Measurements from ENCODE around the gene GPNMB.
"Not testable (repeated sequence)": the region's sequence is repeated elsewhere in the genome, so short reads cannot be mapped to it uniquely, and the experiment has no call there.

Gene GPNMB

GRCh38 chr7:23246555-23246954, at the start of gene GPNMB:
Gene GPNMB, plus strand, starts transcription at chr7:23246775. Its CDS starts 83 bp downstream, at chr7:23246858.
- in situ Hi-C loops (cut with MboI; ENCODE audit: low sequenced_read_pairs) = no loop called here

GRCh38 chr7:23197745-23198144, 48.8 kb upstream of the GPNMB start:
- in situ Hi-C loops (cut with MboI; ENCODE audit: low sequenced_read_pairs) = not testable (repeated sequence)

GRCh38 chr7:23200331-23200730, 46.2 kb upstream of the GPNMB start:
- in situ Hi-C loops (cut with MboI; ENCODE audit: low sequenced_read_pairs) = no loop called here

GRCh38 chr7:23204241-23204640, 42.3 kb upstream of the GPNMB start:
- in situ Hi-C loops (cut with MboI; ENCODE audit: low sequenced_read_pairs) = no loop called here

- in situ Hi-C loops (cut with MboI; ENCODE audit: low sequenced_read_pairs) = no loop called here
Measured at GRCh38 chr7:23205577-23205908, 41.0 kb upstream of the GPNMB start.

GRCh38 chr7:23205909-23206767, 40.4 kb upstream of the GPNMB start:
- in situ Hi-C loops (cut with MboI; ENCODE audit: low sequenced_read_pairs) = no loop called here

GRCh38 chr7:23207021-23207420, 39.6 kb upstream of the GPNMB start:
- in situ Hi-C loops (cut with MboI; ENCODE audit: low sequenced_read_pairs) = no loop called here

- in situ Hi-C loops (cut with MboI; ENCODE audit: low sequenced_read_pairs) = no loop called here
Measured at GRCh38 chr7:23207884-23208283, 38.7 kb upstream of the GPNMB start.

- in situ Hi-C loops (cut with MboI; ENCODE audit: low sequenced_read_pairs) = no loop called here
Measured at GRCh38 chr7:23208316-23208715, 38.3 kb upstream of the GPNMB start.

GRCh38 chr7:23210506-23210905, 36.1 kb upstream of the GPNMB start:
- in situ Hi-C loops (cut with MboI; ENCODE audit: low sequenced_read_pairs) = no loop called here

- in situ Hi-C loops (cut with MboI; ENCODE audit: low sequenced_read_pairs) = no loop called here
Measured at GRCh38 chr7:23211589-23211988, 35.0 kb upstream of the GPNMB start.

- in situ Hi-C loops (cut with MboI; ENCODE audit: low sequenced_read_pairs) = no loop called here
Measured at GRCh38 chr7:23212395-23212794, 34.2 kb upstream of the GPNMB start.

GRCh38 chr7:23212841-23213240, 33.7 kb upstream of the GPNMB start:
- in situ Hi-C loops (cut with MboI; ENCODE audit: low sequenced_read_pairs) = no loop called here

GRCh38 chr7:23213755-23214154, 32.8 kb upstream of the GPNMB start:
- in situ Hi-C loops (cut with MboI; ENCODE audit: low sequenced_read_pairs) = no loop called here

GRCh38 chr7:23214423-23214822, 32.2 kb upstream of the GPNMB start:
- in situ Hi-C loops (cut with MboI; ENCODE audit: low sequenced_read_pairs) = no loop called here

- in situ Hi-C loops (cut with MboI; ENCODE audit: low sequenced_read_pairs) = no loop called here
Measured at GRCh38 chr7:23214938-23215337, 31.6 kb upstream of the GPNMB start.

- in situ Hi-C loops (cut with MboI; ENCODE audit: low sequenced_read_pairs) = no loop called here
Measured at GRCh38 chr7:23216021-23216420, 30.6 kb upstream of the GPNMB start.

GRCh38 chr7:23218196-23218595, 28.4 kb upstream of the GPNMB start:
- in situ Hi-C loops (cut with MboI; ENCODE audit: low sequenced_read_pairs) = no loop called here

- in situ Hi-C loops (cut with MboI; ENCODE audit: low sequenced_read_pairs) = no loop called here
Measured at GRCh38 chr7:23220690-23221305, 25.8 kb upstream of the GPNMB start.

- in situ Hi-C loops (cut with MboI; ENCODE audit: low sequenced_read_pairs) = no loop called here
Measured at GRCh38 chr7:23222439-23223030, 24.0 kb upstream of the GPNMB start.

GRCh38 chr7:23224364-23224763, 22.2 kb upstream of the GPNMB start:
- in situ Hi-C loops (cut with MboI; ENCODE audit: low sequenced_read_pairs) = not testable (repeated sequence)

- in situ Hi-C loops (cut with MboI; ENCODE audit: low sequenced_read_pairs) = no loop called here
Measured at GRCh38 chr7:23226844-23227450, 19.6 kb upstream of the GPNMB start.
